ENCODE data around the gene GIGYF2. TPM values are rescaled to one million over a fixed set of nuclear protein-coding genes. Genes with fewer than 3 reads are reported as not detected.

GIGYF2 gene
- total and polyA plus RNA-seq, 2 of the 13 experiments (the other 11 are each of a cell fraction or from before 2014, with no cell fraction given): 44.9 to 73.5 TPM

GRCh38 chr2:232697059-232697806 is at the start of gene GIGYF2 (continued):
- no peak for TF ChIP-seq ZNF496 (CRISPR knock-in tag; IDR thresholded peaks at IDR 0.05; ENCODE audit: insufficient replicate concordance)
- TF ChIP-seq ETV6 (CRISPR knock-in tag; conservative IDR thresholded peaks at IDR 0.05): peak; percentile 64; the same call in 1 of the 2 replicates
- TF ChIP-seq JARID2 (CRISPR knock-in tag; IDR thresholded peaks at IDR 0.05; ENCODE audit: insufficient replicate concordance): no peak
- peak; percentile 97 for TF ChIP-seq USF2 (IDR thresholded peaks at IDR 0.05; ENCODE audit: low read depth, low read length)
- peak; percentile 84; the same call in 1 of the 2 replicates for TF ChIP-seq USF2 (CRISPR knock-in tag; IDR thresholded peaks at IDR 0.05; ENCODE audit: borderline replicate concordance)
- no peak for TF ChIP-seq PLSCR1 (CRISPR knock-in tag; IDR thresholded peaks at IDR 0.05; ENCODE audit: borderline replicate concordance)
- no peak for TF ChIP-seq HMG20A (CRISPR knock-in tag; IDR thresholded peaks at IDR 0.05; ENCODE audit: borderline replicate concordance)
- TF ChIP-seq ATF4 (CRISPR knock-in tag; IDR thresholded peaks at IDR 0.05): peak in 1 of 2 experiments; percentile 55; a peak in 2 of 4 replicates
- TF ChIP-seq GTF2F1 (IDR thresholded peaks at IDR 0.05; ENCODE audit: low read length): peak; percentile 70; the same call in 1 of the 2 replicates
- TF ChIP-seq ZNF513 (CRISPR knock-in tag; conservative IDR thresholded peaks at IDR 0.05): no peak
- peak; percentile 55 for TF ChIP-seq ZGPAT (CRISPR knock-in tag; IDR thresholded peaks at IDR 0.05)
- TF ChIP-seq DMTF1 (CRISPR knock-in tag; IDR thresholded peaks at IDR 0.05): peak; percentile 97; the same call in 1 of the 2 replicates
- TF ChIP-seq POGZ (CRISPR knock-in tag; IDR thresholded peaks at IDR 0.05): peak; percentile 74
- no peak for TF ChIP-seq WIZ (CRISPR knock-in tag; IDR thresholded peaks at IDR 0.05)
- no peak for TF ChIP-seq ZKSCAN8 (CRISPR knock-in tag; IDR thresholded peaks at IDR 0.05; ENCODE audit: borderline replicate concordance)
- peak; percentile 100 for TF ChIP-seq ZFY (CRISPR knock-in tag; IDR thresholded peaks at IDR 0.05)
- peak; percentile 36; the same call in 1 of the 2 replicates for TF ChIP-seq ZSCAN25 (CRISPR knock-in tag; IDR thresholded peaks at IDR 0.05)
- TF ChIP-seq ZNF839 (CRISPR knock-in tag; IDR thresholded peaks at IDR 0.05; ENCODE audit: borderline replicate concordance): peak; percentile 36; the same call in 1 of the 2 replicates
- no peak for TF ChIP-seq RFX1 (IDR thresholded peaks at IDR 0.05)
